Measurements from ENCODE around the gene BIN2.

The BIN2 gene

GRCh38 chr12:51323966-51324895, at the start of gene BIN2:
TSS of gene BIN2 (minus strand) at chr12:51324174. CDS start at chr12:51324102, 72 bp downstream.
- DNase-seq = peak; percentile 85
- in situ Hi-C loops (cut with MboI; ENCODE audit: low pct_unique_long_range_greater_than_20kb, low sequenced_read_pairs) = no loop called here

GRCh38 chr12:51373187-51373586, 49.2 kb upstream of the BIN2 start:
- in situ Hi-C loops (cut with MboI; ENCODE audit: low pct_unique_long_range_greater_than_20kb, low sequenced_read_pairs) = loop anchor here (25.0 kb wide), 1 partner anchor 561 kb away; no protein-coding TSS in a partner anchor
- peak; percentile 86 for DNase-seq

GRCh38 chr12:51372021-51372420, 48.0 kb upstream of the BIN2 start:
- in situ Hi-C loops (cut with MboI; ENCODE audit: low pct_unique_long_range_greater_than_20kb, low sequenced_read_pairs) = loop anchor here (25.0 kb wide), 1 partner anchor 560 kb away; no protein-coding TSS in a partner anchor
- no peak for DNase-seq

- in situ Hi-C loops (cut with MboI; ENCODE audit: low pct_unique_long_range_greater_than_20kb, low sequenced_read_pairs) = loop anchor here (25.0 kb wide), 1 partner anchor 559 kb away; no protein-coding TSS in a partner anchor
- DNase-seq = no peak
Observed at GRCh38 chr12:51371295-51371953, 47.5 kb upstream of the BIN2 start.

GRCh38 chr12:51370667-51371066, 46.7 kb upstream of the BIN2 start:
- no peak for DNase-seq
- in situ Hi-C loops (cut with MboI; ENCODE audit: low pct_unique_long_range_greater_than_20kb, low sequenced_read_pairs) = loop anchor here (25.0 kb wide), 1 partner anchor 558 kb away; no protein-coding TSS in a partner anchor

- in situ Hi-C loops (cut with MboI; ENCODE audit: low pct_unique_long_range_greater_than_20kb, low sequenced_read_pairs) = loop anchor here (25.0 kb wide), 1 partner anchor 557 kb away; no protein-coding TSS in a partner anchor
- no peak for DNase-seq
Observed at GRCh38 chr12:51369581-51369980, 45.6 kb upstream of the BIN2 start.

- peak; percentile 98 for DNase-seq
- in situ Hi-C loops (cut with MboI; ENCODE audit: low pct_unique_long_range_greater_than_20kb, low sequenced_read_pairs) = loop anchor here (25.0 kb wide), 1 partner anchor 557 kb away; no protein-coding TSS in a partner anchor
Observed at GRCh38 chr12:51368640-51369517, 44.9 kb upstream of the BIN2 start.

- DNase-seq = no peak
- in situ Hi-C loops (cut with MboI; ENCODE audit: low pct_unique_long_range_greater_than_20kb, low sequenced_read_pairs) = loop anchor here (25.0 kb wide), 1 partner anchor 553 kb away; no protein-coding TSS in a partner anchor
Observed at GRCh38 chr12:51365276-51365675, 41.3 kb upstream of the BIN2 start.

GRCh38 chr12:51364001-51364400, 40.0 kb upstream of the BIN2 start:
- no peak for DNase-seq
- in situ Hi-C loops (cut with MboI; ENCODE audit: low pct_unique_long_range_greater_than_20kb, low sequenced_read_pairs) = loop anchor here (25.0 kb wide), 1 partner anchor 552 kb away; no protein-coding TSS in a partner anchor

- DNase-seq = no peak
- in situ Hi-C loops (cut with MboI; ENCODE audit: low pct_unique_long_range_greater_than_20kb, low sequenced_read_pairs) = loop anchor here (25.0 kb wide), 1 partner anchor 551 kb away; no protein-coding TSS in a partner anchor
Observed at GRCh38 chr12:51362747-51363342, 38.9 kb upstream of the BIN2 start.

GRCh38 chr12:51362307-51362706, 38.3 kb upstream of the BIN2 start:
- in situ Hi-C loops (cut with MboI; ENCODE audit: low pct_unique_long_range_greater_than_20kb, low sequenced_read_pairs) = loop anchor here (25.0 kb wide), 1 partner anchor 550 kb away; no protein-coding TSS in a partner anchor
- no peak for DNase-seq

GRCh38 chr12:51361161-51362016, 37.4 kb upstream of the BIN2 start:
- DNase-seq = no peak
- in situ Hi-C loops (cut with MboI; ENCODE audit: low pct_unique_long_range_greater_than_20kb, low sequenced_read_pairs) = loop anchor here (25.0 kb wide), 1 partner anchor 549 kb away; no protein-coding TSS in a partner anchor

GRCh38 chr12:51360315-51360714, 36.3 kb upstream of the BIN2 start:
- in situ Hi-C loops (cut with MboI; ENCODE audit: low pct_unique_long_range_greater_than_20kb, low sequenced_read_pairs) = loop anchor here (25.0 kb wide), 1 partner anchor 548 kb away; no protein-coding TSS in a partner anchor

GRCh38 chr12:51359851-51360250, 35.9 kb upstream of the BIN2 start:
- in situ Hi-C loops (cut with MboI; ENCODE audit: low pct_unique_long_range_greater_than_20kb, low sequenced_read_pairs) = loop anchor here (25.0 kb wide), 1 partner anchor 548 kb away; no protein-coding TSS in a partner anchor
- no peak for DNase-seq

More at GRCh38 chr12:51360315-51360714, 36.3 kb upstream of the BIN2 start:
- DNase-seq = no peak

- DNase-seq = no peak
- in situ Hi-C loops (cut with MboI; ENCODE audit: low pct_unique_long_range_greater_than_20kb, low sequenced_read_pairs) = loop anchor here (25.0 kb wide), 1 partner anchor 546 kb away; no protein-coding TSS in a partner anchor
Observed at GRCh38 chr12:51358496-51358895, 34.5 kb upstream of the BIN2 start.

- in situ Hi-C loops (cut with MboI; ENCODE audit: low pct_unique_long_range_greater_than_20kb, low sequenced_read_pairs) = loop anchor here (25.0 kb wide), 1 partner anchor 545 kb away; no protein-coding TSS in a partner anchor
Observed at GRCh38 chr12:51357374-51358047, 33.5 kb upstream of the BIN2 start.

More at GRCh38 chr12:51357374-51358047, 33.5 kb upstream of the BIN2 start:
- no peak for DNase-seq
